Trophoblast cell (in vitro differentiated cells and primary cell): ENCODE data around the gene NAE1.
A peak's percentile ranks its signal among the peaks of the same experiment; 100 is the strongest.
"Not testable (repeated sequence)": the region's sequence is repeated elsewhere in the genome, so short reads cannot be mapped to it uniquely, and the experiment has no call there.

ENCODE experiments used
- DNase-seq, 2 donors: peaks; one replicate each; pipeline ENCODE4 v3.0.0-alpha.2; 2016
- H2AFZ ChIP-seq: 2 replicates; pipeline ENCODE4 v1.6.1; 2013; ENCODE audit warnings: low read length, moderate library complexity, mild to moderate bottlenecking; ENCODE audit not compliant: insufficient read depth, poor library complexity
- H2AK5ac ChIP-seq: 2 replicates; pipeline ENCODE4 v1.6.1; 2013; ENCODE audit warnings: mild to moderate bottlenecking, low read length
- H2BK120ac ChIP-seq: 2 replicates; pipeline ENCODE4 v1.6.1; 2013; ENCODE audit warnings: low read length, mild to moderate bottlenecking, moderate library complexity; ENCODE audit not compliant: insufficient read depth, poor library complexity
- H2BK12ac ChIP-seq: 2 replicates; pipeline ENCODE4 v1.6.1; 2013; ENCODE audit warnings: mild to moderate bottlenecking, low read length, moderate library complexity
- H2BK5ac ChIP-seq: 2 replicates; pipeline ENCODE4 v1.6.1; 2013; ENCODE audit warnings: low read length, low read depth, moderate library complexity, mild to moderate bottlenecking; ENCODE audit not compliant: poor library complexity
- H3K14ac ChIP-seq: 2 replicates; pipeline ENCODE4 v1.6.1; 2013; ENCODE audit warnings: mild to moderate bottlenecking, low read length
- H3K18ac ChIP-seq: 2 replicates; pipeline ENCODE4 v1.6.1; 2013; ENCODE audit warnings: mild to moderate bottlenecking, low read length
- H3K23ac ChIP-seq: 2 replicates; pipeline ENCODE4 v1.6.1; 2013; ENCODE audit warnings: low read length
- H3K27ac ChIP-seq: 2 replicates; pipeline ENCODE4 v1.5.1; 2013; ENCODE audit warnings: low read depth, mild to moderate bottlenecking, inconsistent platforms, low read length, moderate library complexity
- H3K27me3 ChIP-seq: 2 replicates; pipeline ENCODE4 v1.6.1; 2013; ENCODE audit warnings: inconsistent platforms, mild to moderate bottlenecking, low read length, moderate library complexity; ENCODE audit not compliant: insufficient read depth
- H3K36me3 ChIP-seq, 2 experiments: 1 replicate in 1 of 2; 2 replicates in 1 of 2; pipeline ENCODE4 v1.6.1; 2013; ENCODE audit warnings: low read length in 2 of 2, mild to moderate bottlenecking in 2 of 2, moderate library complexity in 1 of 2; ENCODE audit not compliant: insufficient read depth in 2 of 2, control insufficient read depth in 1 of 2
- H3K4ac ChIP-seq: 2 replicates; pipeline ENCODE4 v1.6.1; 2013; ENCODE audit warnings: low read depth, mild to moderate bottlenecking, low read length, moderate library complexity
- H3K4me1 ChIP-seq, 2 experiments: 1 replicate in 1 of 2; 2 replicates in 1 of 2; pipeline ENCODE4 v1.6.1; 2013; ENCODE audit warnings: low read length in 2 of 2, mild to moderate bottlenecking in 2 of 2, moderate library complexity in 1 of 2; ENCODE audit not compliant: insufficient read depth in 2 of 2, control insufficient read depth in 1 of 2
- H3K4me2 ChIP-seq: 2 replicates; pipeline ENCODE4 v1.6.1; 2013; ENCODE audit warnings: inconsistent platforms, mild to moderate bottlenecking, low read length, moderate library complexity
- H3K4me3 ChIP-seq: 2 replicates; pipeline ENCODE4 v1.5.1; 2013; ENCODE audit warnings: mild to moderate bottlenecking, low read depth, low read length, inconsistent platforms
- H3K79me1 ChIP-seq: one replicate; pipeline ENCODE4 v1.6.1; 2013; ENCODE audit warnings: low read length
- H3K79me2 ChIP-seq: 2 replicates; pipeline ENCODE4 v1.6.1; 2013; ENCODE audit warnings: low read length, mild to moderate bottlenecking; ENCODE audit not compliant: control insufficient read depth, insufficient read depth, poor library complexity
- H3K9ac ChIP-seq: 2 replicates; pipeline ENCODE4 v1.6.1; 2013; ENCODE audit warnings: mild to moderate bottlenecking, low read length
- H3K9me3 ChIP-seq: 2 replicates; pipeline ENCODE4 v1.6.1; 2013; ENCODE audit warnings: low read depth, mild to moderate bottlenecking, control low read depth, inconsistent platforms, low read length; ENCODE audit not compliant: insufficient read depth
- H4K12ac ChIP-seq: 2 replicates; pipeline ENCODE4 v1.6.1; 2013; ENCODE audit warnings: low read depth, mild to moderate bottlenecking, low read length, moderate library complexity
- H4K8ac ChIP-seq: 2 replicates; pipeline ENCODE4 v1.6.1; 2013; ENCODE audit warnings: low read depth, mild to moderate bottlenecking, low read length, moderate library complexity
- H4K91ac ChIP-seq: one replicate; pipeline ENCODE4 v1.6.1; 2013; ENCODE audit warnings: low read depth, mild to moderate bottlenecking, low read length, moderate library complexity
- WGBS: extraction: QIAGEN DNeasy Blood & Tissue Kit; methylation state at CpG from one replicate; pipeline ENCODE4 v1.1.7; 2013; ENCODE audit warnings: missing lambda C conversion rate; ENCODE audit not compliant: insufficient read length, insufficient coverage; ENCODE audit errors: extremely low coverage; 5-methylcytosine and 5-hydroxymethylcytosine counted together

NAE1 gene

GRCh38 chr16:66798161-66798560 is 32.6 kb downstream of the NAE1 start:
- Histone ChIP-seq H3K9me3 (peaks cover 1% of the 10 kb centered on the region), H3K79me2 (no peaks in the 10 kb centered on the region), H3K27me3 (no peaks in the 10 kb centered on the region), H2BK12ac (no peak overlapping the region), H4K91ac (no peak overlapping the region), H3K4me2 (no peak overlapping the region), H3K9ac (no peak overlapping the region), H3K18ac (no peak overlapping the region), H3K27ac (no peak overlapping the region), H3K14ac (no peak overlapping the region), H3K4me1 (no peaks in the 10 kb centered on the region), H2AFZ (no peak overlapping the region), H3K36me3 (peaks cover 7 to 10% of the 10 kb centered on the region in 2 experiments), H3K4me3 (no peak overlapping the region), H4K12ac (no peak overlapping the region), H3K79me1 (no peaks in the 10 kb centered on the region), H2AK5ac (no peak overlapping the region), H3K23ac (no peak overlapping the region), H4K8ac (no peak overlapping the region), H3K4ac (no peak overlapping the region), H2BK120ac (no peak overlapping the region), H2BK5ac (no peak overlapping the region)
- no CpG with 5 or more reads among the region's 2 CpGs for WGBS
- DNase-seq = peak; percentile 50 to 76

DNA sequence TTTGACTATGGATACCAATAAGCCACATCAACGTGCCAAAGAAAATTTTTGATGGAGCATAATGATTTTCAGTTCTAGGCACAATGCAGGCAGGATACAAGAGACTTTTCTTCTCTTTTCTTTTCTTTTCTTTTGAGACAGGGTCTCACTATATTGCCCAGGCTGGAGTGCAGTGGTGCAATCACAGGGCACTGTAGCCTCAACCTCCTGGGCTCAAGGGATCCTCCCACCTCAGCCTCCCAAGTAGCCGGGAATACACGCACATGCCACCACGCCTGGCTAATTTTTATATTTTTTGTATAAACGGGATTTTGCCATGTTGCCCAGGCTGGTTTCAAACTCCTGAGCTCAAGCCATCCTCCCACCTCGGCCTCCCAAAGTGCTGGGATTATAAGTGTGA is 36.8 kb downstream of the NAE1 start:
- H3K4me1 ChIP-seq, H3K9ac ChIP-seq, H4K8ac ChIP-seq, H3K79me2 ChIP-seq, H2AK5ac ChIP-seq, H3K79me1 ChIP-seq, H3K14ac ChIP-seq, H2AFZ ChIP-seq, H3K4me2 ChIP-seq, H2BK5ac ChIP-seq, H2BK120ac ChIP-seq, H3K23ac ChIP-seq, H3K36me3 ChIP-seq, H3K18ac ChIP-seq, H3K4me3 ChIP-seq, H3K9me3 ChIP-seq, H4K91ac ChIP-seq, H2BK12ac ChIP-seq, DNase-seq, H3K27ac ChIP-seq, H4K12ac ChIP-seq, H3K4ac ChIP-seq, H3K27me3 ChIP-seq: not testable (repeated sequence)
- no CpG with 5 or more reads among the region's 6 CpGs for WGBS

DNA sequence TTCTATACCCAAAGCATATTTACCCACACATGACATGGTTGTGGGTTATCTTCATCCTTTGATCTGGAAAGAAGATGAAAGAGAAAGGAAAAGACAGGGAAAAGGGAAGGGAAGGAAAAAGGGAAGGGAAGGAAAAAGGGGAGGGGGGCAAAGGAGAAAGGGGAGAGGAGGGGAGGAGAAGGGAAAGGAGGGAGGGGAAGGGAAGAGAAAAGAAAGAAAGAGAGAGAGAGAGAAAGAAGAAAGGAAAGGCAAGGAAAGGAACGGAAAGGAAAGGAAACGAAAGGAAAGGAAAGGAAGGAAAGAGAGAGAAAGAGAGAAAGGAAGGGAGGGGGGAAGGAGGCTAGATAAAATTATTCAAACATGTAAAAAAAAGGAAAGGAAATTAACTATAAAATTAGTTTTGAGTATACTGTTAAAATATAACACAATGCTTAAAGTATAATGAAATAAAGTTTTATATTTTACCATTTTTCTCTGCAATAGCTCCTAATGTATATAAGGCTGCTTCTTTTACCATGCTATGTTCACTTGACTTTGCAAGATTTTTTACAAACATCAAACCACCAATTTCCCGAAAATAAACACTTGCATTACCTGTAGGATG is 40.5 kb downstream of the NAE1 start:
- Histone ChIP-seq H3K9me3 (no peaks in the 10 kb centered on the region), H3K18ac (no peak overlapping the region), H3K4me2 (no peak overlapping the region), H2AFZ (no peak overlapping the region), H3K4me1 (no peaks in the 10 kb centered on the region), H4K8ac (no peak overlapping the region), H4K91ac (no peak overlapping the region), H2BK12ac (no peak overlapping the region), H2BK5ac (no peak overlapping the region), H3K79me2 (no peaks in the 10 kb centered on the region), H2BK120ac (no peak overlapping the region), H3K27me3 (no peaks in the 10 kb centered on the region), H3K27ac (no peak overlapping the region), H3K14ac (no peak overlapping the region), H3K23ac (no peak overlapping the region), H3K9ac (no peak overlapping the region), H3K4ac (no peak overlapping the region), H2AK5ac (no peak overlapping the region), H4K12ac (no peak overlapping the region), H3K79me1 (no peaks in the 10 kb centered on the region), H3K4me3 (no peak overlapping the region), H3K36me3 (no peaks in the 10 kb centered on the region)
- no peak for DNase-seq
- no CpG with 5 or more reads among the region's 3 CpGs for WGBS

DNA sequence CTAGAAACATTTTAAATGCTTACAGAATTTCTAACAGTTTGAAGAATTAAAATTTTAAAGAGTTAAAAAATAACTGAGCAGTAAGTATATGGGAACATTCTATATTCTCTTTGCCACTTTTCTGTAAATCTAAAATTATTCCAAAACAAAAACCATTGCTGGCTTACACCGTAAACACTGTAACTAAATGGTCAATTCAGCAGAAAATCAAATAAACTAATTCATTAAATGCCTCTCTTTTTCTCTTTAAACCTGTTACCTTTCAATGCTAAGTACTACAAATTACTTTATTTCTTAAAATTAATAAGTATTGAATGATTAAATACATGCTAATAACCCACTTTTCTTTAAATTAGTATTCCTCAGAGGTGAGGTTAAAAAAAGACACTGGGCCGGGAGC is 43.3 kb downstream of the NAE1 start:
- Histone ChIP-seq H3K27me3 (no peaks in the 10 kb centered on the region), H3K4me2 (no peak overlapping the region), H3K9ac (no peak overlapping the region), H2BK5ac (no peak overlapping the region), H4K91ac (no peak overlapping the region), H3K36me3 (no peaks in the 10 kb centered on the region), H2AFZ (no peak overlapping the region), H3K14ac (no peak overlapping the region), H4K8ac (no peak overlapping the region), H2BK12ac (no peak overlapping the region), H4K12ac (no peak overlapping the region), H3K79me2 (no peaks in the 10 kb centered on the region), H2AK5ac (no peak overlapping the region), H2BK120ac (no peak overlapping the region), H3K23ac (no peak overlapping the region), H3K9me3 (no peaks in the 10 kb centered on the region), H3K79me1 (no peaks in the 10 kb centered on the region), H3K4me1 (no peaks in the 10 kb centered on the region), H3K27ac (no peak overlapping the region), H3K4ac (no peak overlapping the region), H3K18ac (no peak overlapping the region), H3K4me3 (no peak overlapping the region)
- no peak for DNase-seq
- no CpG with 5 or more reads among the region's 2 CpGs for WGBS
